Trophoblast cell (in vitro differentiated cells and primary cell): Measurements from ENCODE around the gene NRAS.

Experiments
- DNase-seq, 2 donors: peaks; one replicate each; pipeline ENCODE4 v3.0.0-alpha.2; 2016
- H2AFZ ChIP-seq: 2 replicates; pipeline ENCODE4 v1.6.1; 2013; ENCODE audit warnings: low read length, moderate library complexity, mild to moderate bottlenecking; ENCODE audit not compliant: insufficient read depth, poor library complexity
- H2AK5ac ChIP-seq: 2 replicates; pipeline ENCODE4 v1.6.1; 2013; ENCODE audit warnings: mild to moderate bottlenecking, low read length
- H2BK120ac ChIP-seq: 2 replicates; pipeline ENCODE4 v1.6.1; 2013; ENCODE audit warnings: low read length, mild to moderate bottlenecking, moderate library complexity; ENCODE audit not compliant: insufficient read depth, poor library complexity
- H2BK12ac ChIP-seq: 2 replicates; pipeline ENCODE4 v1.6.1; 2013; ENCODE audit warnings: mild to moderate bottlenecking, low read length, moderate library complexity
- H2BK5ac ChIP-seq: 2 replicates; pipeline ENCODE4 v1.6.1; 2013; ENCODE audit warnings: low read length, low read depth, moderate library complexity, mild to moderate bottlenecking; ENCODE audit not compliant: poor library complexity
- H3K14ac ChIP-seq: 2 replicates; pipeline ENCODE4 v1.6.1; 2013; ENCODE audit warnings: mild to moderate bottlenecking, low read length
- H3K18ac ChIP-seq: 2 replicates; pipeline ENCODE4 v1.6.1; 2013; ENCODE audit warnings: mild to moderate bottlenecking, low read length
- H3K23ac ChIP-seq: 2 replicates; pipeline ENCODE4 v1.6.1; 2013; ENCODE audit warnings: low read length
- H3K27ac ChIP-seq: 2 replicates; pipeline ENCODE4 v1.5.1; 2013; ENCODE audit warnings: low read depth, mild to moderate bottlenecking, inconsistent platforms, low read length, moderate library complexity
- H3K27me3 ChIP-seq: 2 replicates; pipeline ENCODE4 v1.6.1; 2013; ENCODE audit warnings: inconsistent platforms, mild to moderate bottlenecking, low read length, moderate library complexity; ENCODE audit not compliant: insufficient read depth
- H3K36me3 ChIP-seq, 2 experiments: 1 replicate in 1 of 2; 2 replicates in 1 of 2; pipeline ENCODE4 v1.6.1; 2013; ENCODE audit warnings: low read length in 2 of 2, mild to moderate bottlenecking in 2 of 2, moderate library complexity in 1 of 2; ENCODE audit not compliant: insufficient read depth in 2 of 2, control insufficient read depth in 1 of 2
- H3K4ac ChIP-seq: 2 replicates; pipeline ENCODE4 v1.6.1; 2013; ENCODE audit warnings: low read depth, mild to moderate bottlenecking, low read length, moderate library complexity
- H3K4me1 ChIP-seq, 2 experiments: 1 replicate in 1 of 2; 2 replicates in 1 of 2; pipeline ENCODE4 v1.6.1; 2013; ENCODE audit warnings: low read length in 2 of 2, mild to moderate bottlenecking in 2 of 2, moderate library complexity in 1 of 2; ENCODE audit not compliant: insufficient read depth in 2 of 2, control insufficient read depth in 1 of 2
- H3K4me2 ChIP-seq: 2 replicates; pipeline ENCODE4 v1.6.1; 2013; ENCODE audit warnings: inconsistent platforms, mild to moderate bottlenecking, low read length, moderate library complexity
- H3K4me3 ChIP-seq: 2 replicates; pipeline ENCODE4 v1.5.1; 2013; ENCODE audit warnings: mild to moderate bottlenecking, low read depth, low read length, inconsistent platforms
- H3K79me1 ChIP-seq: one replicate; pipeline ENCODE4 v1.6.1; 2013; ENCODE audit warnings: low read length
- H3K79me2 ChIP-seq: 2 replicates; pipeline ENCODE4 v1.6.1; 2013; ENCODE audit warnings: low read length, mild to moderate bottlenecking; ENCODE audit not compliant: control insufficient read depth, insufficient read depth, poor library complexity
- H3K9ac ChIP-seq: 2 replicates; pipeline ENCODE4 v1.6.1; 2013; ENCODE audit warnings: mild to moderate bottlenecking, low read length
- H3K9me3 ChIP-seq: 2 replicates; pipeline ENCODE4 v1.6.1; 2013; ENCODE audit warnings: low read depth, mild to moderate bottlenecking, control low read depth, inconsistent platforms, low read length; ENCODE audit not compliant: insufficient read depth
- H4K12ac ChIP-seq: 2 replicates; pipeline ENCODE4 v1.6.1; 2013; ENCODE audit warnings: low read depth, mild to moderate bottlenecking, low read length, moderate library complexity
- H4K8ac ChIP-seq: 2 replicates; pipeline ENCODE4 v1.6.1; 2013; ENCODE audit warnings: low read depth, mild to moderate bottlenecking, low read length, moderate library complexity
- H4K91ac ChIP-seq: one replicate; pipeline ENCODE4 v1.6.1; 2013; ENCODE audit warnings: low read depth, mild to moderate bottlenecking, low read length, moderate library complexity
- WGBS: extraction: QIAGEN DNeasy Blood & Tissue Kit; methylation state at CpG from one replicate; pipeline ENCODE4 v1.1.7; 2013; ENCODE audit warnings: missing lambda C conversion rate; ENCODE audit not compliant: insufficient read length, insufficient coverage; ENCODE audit errors: extremely low coverage; 5-methylcytosine and 5-hydroxymethylcytosine counted together

NRAS gene

DNA sequence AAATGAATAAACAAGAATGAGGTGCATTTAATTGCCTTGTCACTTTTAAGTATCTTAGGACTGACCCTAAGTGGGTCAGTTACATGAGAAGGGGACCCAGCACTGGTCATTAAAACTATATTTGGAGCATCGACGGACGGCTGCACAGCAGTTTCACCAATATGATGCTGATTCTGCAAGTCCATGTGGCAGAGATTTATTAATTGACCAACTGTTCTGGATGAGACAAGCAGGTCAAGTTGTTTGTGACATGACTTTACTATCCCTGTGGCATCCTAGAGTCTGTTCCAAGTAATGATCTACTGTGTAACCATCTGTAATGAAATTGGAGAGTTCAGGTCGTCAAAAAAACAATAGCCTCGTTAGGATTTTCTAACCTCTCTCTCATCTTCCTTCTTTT is 30.7 kb downstream of the NRAS start:
- H3K79me2 ChIP-seq, result no peaks in the 10 kb centered on the region
- H2BK120ac ChIP-seq, result no peak overlapping the region
- H3K4ac ChIP-seq, result no peak overlapping the region
- H2AFZ ChIP-seq, result no peak overlapping the region
- H4K12ac ChIP-seq, result no peak overlapping the region
- H4K8ac ChIP-seq, result no peak overlapping the region
- DNase-seq, result no peak
- no peak overlapping the region for H3K27ac ChIP-seq
- H3K4me3 ChIP-seq, result no peak overlapping the region
- H3K23ac ChIP-seq, result no peak overlapping the region
- H4K91ac ChIP-seq, result no peak overlapping the region
- WGBS, result no CpG with 5 or more reads among the region's 5 CpGs
- H2BK5ac ChIP-seq, result no peak overlapping the region
- no peaks in the 10 kb centered on the region for H3K9me3 ChIP-seq
- H3K27me3 ChIP-seq, result no peaks in the 10 kb centered on the region
- no peak overlapping the region for H3K4me2 ChIP-seq
- H3K36me3 ChIP-seq, result no peaks in the 10 kb centered on the region
- H2AK5ac ChIP-seq, result no peak overlapping the region
- H3K14ac ChIP-seq, result no peak overlapping the region
- H3K18ac ChIP-seq, result no peak overlapping the region
- H3K9ac ChIP-seq, result no peak overlapping the region
- no peaks in the 10 kb centered on the region for H3K79me1 ChIP-seq
- no peaks in the 10 kb centered on the region for H3K4me1 ChIP-seq
- H2BK12ac ChIP-seq, result no peak overlapping the region

DNA sequence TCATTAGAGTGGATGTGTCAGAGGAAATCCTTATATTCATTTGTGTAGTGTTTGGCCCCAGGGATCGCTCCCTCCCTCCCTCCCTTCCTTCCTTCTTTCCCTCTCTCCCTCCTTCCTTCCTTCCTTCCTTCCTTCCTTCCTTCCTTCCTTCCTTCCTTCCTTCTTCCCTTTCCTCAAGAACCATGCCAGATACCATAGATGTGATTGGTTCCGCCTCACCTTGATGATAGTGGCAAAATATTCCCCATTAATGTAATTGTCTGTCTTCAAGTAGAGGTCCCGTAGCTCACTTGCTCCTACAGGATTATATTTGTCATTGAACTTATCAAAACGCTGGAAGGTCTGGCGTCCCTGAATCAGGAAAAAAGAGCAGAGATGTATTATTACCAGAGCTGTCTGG is 38.9 kb downstream of the NRAS start:
- no peak overlapping the region for H3K4ac ChIP-seq
- no peak overlapping the region for H4K91ac ChIP-seq
- no peak overlapping the region for H2AK5ac ChIP-seq
- no peaks in the 10 kb centered on the region for H3K4me1 ChIP-seq
- H3K23ac ChIP-seq, result no peak overlapping the region
- no peaks in the 10 kb centered on the region for H3K9me3 ChIP-seq
- H2BK5ac ChIP-seq, result no peak overlapping the region
- H3K79me1 ChIP-seq, result no peaks in the 10 kb centered on the region
- H3K14ac ChIP-seq, result no peak overlapping the region
- H3K27me3 ChIP-seq, result no peaks in the 10 kb centered on the region
- no peak for DNase-seq
- H2BK12ac ChIP-seq, result no peak overlapping the region
- no peak overlapping the region for H3K27ac ChIP-seq
- H3K9ac ChIP-seq, result no peak overlapping the region
- no peak overlapping the region for H3K4me3 ChIP-seq
- no peak overlapping the region for H4K8ac ChIP-seq
- H3K36me3 ChIP-seq, result no peaks in the 10 kb centered on the region
- no peak overlapping the region for H4K12ac ChIP-seq
- H2AFZ ChIP-seq, result no peak overlapping the region
- no peak overlapping the region for H3K4me2 ChIP-seq
- H2BK120ac ChIP-seq, result no peak overlapping the region
- H3K79me2 ChIP-seq, result no peaks in the 10 kb centered on the region
- WGBS, result no CpG with 5 or more reads among the region's 5 CpGs
- H3K18ac ChIP-seq, result no peak overlapping the region

DNA sequence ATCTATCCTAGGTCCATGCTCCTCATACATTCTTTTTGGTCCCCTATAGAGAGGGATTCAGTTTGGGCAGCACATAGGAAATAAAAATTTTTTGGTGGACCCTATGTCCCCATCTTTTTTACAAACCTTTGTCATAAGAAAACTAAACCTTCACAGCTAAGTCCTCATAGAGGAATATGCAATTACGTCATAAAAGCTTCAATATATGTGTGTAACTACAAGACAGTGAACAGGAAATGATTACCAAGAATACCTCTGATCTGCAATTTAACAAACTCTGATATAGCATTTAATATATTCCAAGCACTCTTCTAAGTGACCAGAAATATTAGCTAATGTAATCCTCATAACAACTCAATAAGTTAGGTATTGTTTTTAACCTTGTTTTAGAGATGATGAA is 40.5 kb downstream of the NRAS start:
- H3K4me1 ChIP-seq, result no peaks in the 10 kb centered on the region
- H4K12ac ChIP-seq, result no peak overlapping the region
- H3K14ac ChIP-seq, result no peak overlapping the region
- no peak overlapping the region for H2BK120ac ChIP-seq
- H2AK5ac ChIP-seq, result no peak overlapping the region
- no peak overlapping the region for H3K27ac ChIP-seq
- no CpG with 5 or more reads among the region's 1 CpG for WGBS
- H2AFZ ChIP-seq, result no peak overlapping the region
- no peak overlapping the region for H2BK5ac ChIP-seq
- H3K9ac ChIP-seq, result no peak overlapping the region
- no peak overlapping the region for H2BK12ac ChIP-seq
- no peak overlapping the region for H3K18ac ChIP-seq
- no peaks in the 10 kb centered on the region for H3K36me3 ChIP-seq
- H3K79me1 ChIP-seq, result no peaks in the 10 kb centered on the region
- no peak for DNase-seq
- H3K79me2 ChIP-seq, result no peaks in the 10 kb centered on the region
- no peak overlapping the region for H4K8ac ChIP-seq
- no peak overlapping the region for H3K23ac ChIP-seq
- H3K4ac ChIP-seq, result no peak overlapping the region
- H3K4me3 ChIP-seq, result no peak overlapping the region
- H3K27me3 ChIP-seq, result no peaks in the 10 kb centered on the region
- H4K91ac ChIP-seq, result no peak overlapping the region
- H3K4me2 ChIP-seq, result no peak overlapping the region
- no peaks in the 10 kb centered on the region for H3K9me3 ChIP-seq

DNA sequence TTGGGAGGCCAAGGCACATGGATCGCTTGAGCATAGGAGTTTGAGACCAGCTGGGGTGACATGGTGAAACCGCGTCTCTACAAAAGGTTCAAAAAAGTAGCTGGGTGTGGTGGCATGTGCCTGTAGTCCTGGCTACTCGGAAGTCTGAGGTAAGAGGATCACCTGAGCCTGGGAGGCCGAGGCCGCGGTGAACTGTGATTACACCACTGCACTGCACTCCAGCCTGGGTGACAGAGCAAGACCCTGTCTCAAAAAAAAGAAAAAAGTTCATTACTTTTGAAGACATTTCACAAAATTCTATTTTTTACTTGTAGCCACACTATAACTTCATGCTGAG is 44.7 kb downstream of the NRAS start:
- Histone ChIP-seq H3K27me3 (no peaks in the 10 kb centered on the region), H3K23ac (no peak overlapping the region), H3K4ac (no peak overlapping the region), H3K79me2 (no peaks in the 10 kb centered on the region), H3K14ac (no peak overlapping the region), H2BK120ac (no peak overlapping the region), H2AK5ac (no peak overlapping the region), H3K27ac (no peak overlapping the region), H4K91ac (no peak overlapping the region), H2BK12ac (no peak overlapping the region), H3K4me3 (no peak overlapping the region), H2BK5ac (no peak overlapping the region), H3K4me1 (peaks cover 4% of the 10 kb centered on the region in 2 experiments), H4K12ac (no peak overlapping the region), H4K8ac (no peak overlapping the region), H2AFZ (no peak overlapping the region), H3K79me1 (peaks cover 3% of the 10 kb centered on the region), H3K9me3 (no peaks in the 10 kb centered on the region), H3K36me3 (no peaks in the 10 kb centered on the region), H3K9ac (no peak overlapping the region), H3K4me2 (no peak overlapping the region), H3K18ac (no peak overlapping the region)
- no peak for DNase-seq
- no CpG with 5 or more reads among the region's 7 CpGs for WGBS
